Measurements from ENCODE around the gene MRGPRG.

MRGPRG gene

DNA sequence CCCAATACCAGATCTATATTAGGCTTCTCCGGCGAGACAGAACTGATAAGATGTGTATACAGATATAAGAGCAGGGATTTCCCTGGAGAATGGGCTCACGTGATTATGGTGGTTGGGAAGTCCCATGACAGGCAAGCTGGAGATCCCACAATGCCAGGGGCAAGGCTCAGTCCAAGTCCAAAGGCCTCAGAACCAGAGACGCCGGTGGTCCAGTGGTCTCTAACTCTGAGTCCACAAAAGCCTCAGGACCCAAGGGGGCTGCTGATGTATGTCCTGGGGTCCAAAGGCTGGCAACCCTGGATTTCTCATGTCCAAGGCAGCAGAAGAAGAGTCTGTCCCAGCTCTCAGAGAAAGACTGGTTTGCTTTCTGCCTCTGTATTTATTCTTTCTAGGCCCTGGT lies 37.7 kb downstream of the MRGPRG start:
- H3K27ac ChIP-seq = no peak overlapping the region
- no peak for DNase-seq (ENCODE audit: low spot score)
- no peak overlapping the region for H3K4me3 ChIP-seq
- TF ChIP-seq, protein P1, sequence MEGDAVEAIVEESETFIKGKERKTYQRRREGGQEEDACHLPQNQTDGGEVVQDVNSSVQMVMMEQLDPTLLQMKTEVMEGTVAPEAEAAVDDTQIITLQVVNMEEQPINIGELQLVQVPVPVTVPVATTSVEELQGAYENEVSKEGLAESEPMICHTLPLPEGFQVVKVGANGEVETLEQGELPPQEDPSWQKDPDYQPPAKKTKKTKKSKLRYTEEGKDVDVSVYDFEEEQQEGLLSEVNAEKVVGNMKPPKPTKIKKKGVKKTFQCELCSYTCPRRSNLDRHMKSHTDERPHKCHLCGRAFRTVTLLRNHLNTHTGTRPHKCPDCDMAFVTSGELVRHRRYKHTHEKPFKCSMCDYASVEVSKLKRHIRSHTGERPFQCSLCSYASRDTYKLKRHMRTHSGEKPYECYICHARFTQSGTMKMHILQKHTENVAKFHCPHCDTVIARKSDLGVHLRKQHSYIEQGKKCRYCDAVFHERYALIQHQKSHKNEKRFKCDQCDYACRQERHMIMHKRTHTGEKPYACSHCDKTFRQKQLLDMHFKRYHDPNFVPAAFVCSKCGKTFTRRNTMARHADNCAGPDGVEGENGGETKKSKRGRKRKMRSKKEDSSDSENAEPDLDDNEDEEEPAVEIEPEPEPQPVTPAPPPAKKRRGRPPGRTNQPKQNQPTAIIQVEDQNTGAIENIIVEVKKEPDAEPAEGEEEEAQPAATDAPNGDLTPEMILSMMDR (IDR thresholded peaks at IDR 0.05) = no peak

DNA sequence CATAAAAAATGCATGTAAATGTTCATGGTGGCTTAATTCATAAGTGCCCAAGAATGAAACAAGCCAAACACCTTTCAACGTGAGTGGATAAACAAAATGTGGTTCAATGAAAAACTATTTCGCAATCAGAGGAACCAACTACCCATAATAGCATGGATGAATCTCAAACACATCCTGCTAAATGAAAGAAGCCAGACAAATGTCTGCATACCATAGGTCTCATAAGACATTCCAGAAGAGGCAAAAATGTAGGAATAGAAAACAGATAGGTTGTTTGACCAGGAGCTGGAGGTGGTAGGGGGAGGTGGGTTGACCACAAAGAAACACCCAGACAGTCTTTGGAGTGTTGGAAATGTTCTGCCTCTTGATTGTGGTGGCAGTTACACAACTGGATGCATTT lies 40.3 kb downstream of the MRGPRG start:
- Histone ChIP-seq H3K27ac (no peak overlapping the region), H3K4me3 (no peak overlapping the region)
- TF ChIP-seq, protein P1 (IDR thresholded peaks at IDR 0.05) = no peak
- no peak for DNase-seq (ENCODE audit: low spot score)

DNA sequence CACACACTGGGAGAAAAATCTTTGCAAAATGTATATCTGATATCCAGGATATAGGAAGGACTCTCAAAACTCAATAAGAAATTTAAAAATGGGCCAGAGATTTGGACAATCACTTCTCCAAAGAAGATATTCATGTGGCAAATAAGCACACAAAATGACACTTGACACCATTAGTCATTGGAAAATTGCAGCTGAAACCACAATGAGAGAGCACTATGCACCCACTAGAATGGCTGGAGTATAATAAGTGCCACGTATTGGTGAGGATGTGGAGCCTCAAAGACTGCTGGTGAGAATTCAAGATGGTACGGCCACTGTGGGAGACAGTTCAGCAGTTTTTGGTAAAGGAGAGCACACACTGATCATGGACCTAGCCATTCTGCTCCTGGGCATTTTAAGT lies 40.7 kb downstream of the MRGPRG start:
- TF ChIP-seq, protein P1 (IDR thresholded peaks at IDR 0.05) = no peak
- no peak overlapping the region for H3K4me3 ChIP-seq
- DNase-seq (ENCODE audit: low spot score) = no peak
- no peak overlapping the region for H3K27ac ChIP-seq

DNA sequence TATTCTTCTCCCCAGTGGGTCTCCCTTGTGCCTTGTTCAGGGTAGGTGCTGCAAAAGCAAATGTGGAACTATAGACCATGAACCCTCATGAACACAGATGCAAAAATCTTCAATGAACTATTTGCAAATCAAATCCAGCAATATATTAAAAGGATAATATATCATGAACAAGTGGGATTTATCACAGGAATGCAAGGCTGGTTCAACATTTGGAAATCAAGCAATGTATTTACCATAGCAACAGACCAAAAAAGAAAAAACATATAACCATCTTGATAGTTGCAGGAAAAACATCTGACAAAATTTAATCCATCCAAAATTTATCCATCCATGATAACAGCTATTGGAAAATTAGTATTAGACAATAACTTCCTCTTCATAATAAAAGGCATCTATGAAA lies 42.1 kb downstream of the MRGPRG start:
- no peak overlapping the region for H3K4me3 ChIP-seq
- TF ChIP-seq, protein P1 (IDR thresholded peaks at IDR 0.05) = no peak
- H3K27ac ChIP-seq = no peak overlapping the region
- no peak for DNase-seq (ENCODE audit: low spot score)

DNA sequence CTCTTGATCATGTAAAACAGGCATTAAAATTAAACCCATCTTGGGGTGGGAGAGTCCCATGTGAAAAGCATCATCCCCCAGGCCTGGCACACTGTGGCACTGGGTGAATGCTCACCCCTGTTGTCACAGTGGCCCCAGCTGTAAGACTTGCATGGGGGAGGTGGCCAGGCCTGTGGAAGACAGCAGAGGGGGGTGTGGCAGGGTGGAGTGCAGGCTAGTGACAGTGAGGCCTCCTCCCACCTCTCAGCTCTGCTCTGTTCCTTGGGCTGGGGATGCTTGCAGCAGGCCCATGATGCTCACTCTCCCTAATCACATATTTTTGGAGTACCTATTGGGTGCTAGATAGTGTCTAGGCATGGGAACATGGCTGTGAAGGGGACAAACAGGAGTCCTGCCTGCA lies 43.4 kb downstream of the MRGPRG start:
- no peak overlapping the region for H3K27ac ChIP-seq
- H3K4me3 ChIP-seq = no peak overlapping the region
- no peak for DNase-seq (ENCODE audit: low spot score)
- TF ChIP-seq, protein P1 (IDR thresholded peaks at IDR 0.05) = no peak

DNA sequence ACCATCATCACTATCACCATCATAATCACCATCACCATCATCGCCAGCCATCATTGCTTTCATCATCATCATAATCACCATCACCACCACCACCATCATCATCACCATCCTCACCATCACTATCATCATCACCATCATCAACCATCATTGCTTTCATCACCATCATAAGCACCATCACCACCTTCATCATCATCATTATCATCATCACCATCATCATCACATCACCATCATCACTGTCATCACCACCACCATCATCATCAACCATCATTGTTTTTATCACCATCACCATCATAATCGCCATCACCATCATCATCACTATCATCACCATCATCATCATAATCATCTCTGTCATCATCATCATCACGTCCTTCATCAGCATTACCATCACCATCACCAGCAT lies 44.2 kb downstream of the MRGPRG start:
- Histone ChIP-seq H3K4me3 (no peak overlapping the region), H3K27ac (no peak overlapping the region)
- TF ChIP-seq, protein P1 (IDR thresholded peaks at IDR 0.05) = no peak
- no peak for DNase-seq (ENCODE audit: low spot score)

DNA sequence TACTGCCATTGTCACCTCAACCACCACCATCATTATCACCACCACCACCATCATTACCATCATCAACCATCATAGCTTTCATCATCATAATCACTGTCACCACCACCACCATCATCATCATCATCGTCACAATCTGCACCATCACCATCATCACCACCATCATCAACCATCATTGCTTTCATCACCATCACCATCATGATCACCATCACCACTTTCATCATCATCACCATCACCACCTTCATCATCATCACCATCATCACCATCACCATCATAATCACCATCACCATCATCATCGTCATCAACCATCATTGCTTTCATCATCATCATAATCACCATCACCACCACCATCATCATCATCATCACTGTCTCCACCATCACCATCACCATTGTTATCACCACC lies 44.8 kb downstream of the MRGPRG start:
- no peak for DNase-seq (ENCODE audit: low spot score)
- Histone ChIP-seq H3K27ac (no peak overlapping the region), H3K4me3 (no peak overlapping the region)
- TF ChIP-seq, protein P1 (IDR thresholded peaks at IDR 0.05) = no peak

Data from coronary artery (tissue), 2 donors.